HG02763 (cell line): ENCODE measurements around the gene LAIR1.
"Not testable (repeated sequence)": the region's sequence is repeated elsewhere in the genome, so short reads cannot be mapped to it uniquely, and the experiment has no call there.

Experiments
- ATAC-seq: cut with Tn5 transposase; IDR thresholded peaks from one replicate; pipeline ENCODE4 v1.9.1; 2021; ENCODE audit warnings: mild to moderate bottlenecking, moderate library complexity; ENCODE audit not compliant: unreplicated experiment

The LAIR1 gene

DNA sequence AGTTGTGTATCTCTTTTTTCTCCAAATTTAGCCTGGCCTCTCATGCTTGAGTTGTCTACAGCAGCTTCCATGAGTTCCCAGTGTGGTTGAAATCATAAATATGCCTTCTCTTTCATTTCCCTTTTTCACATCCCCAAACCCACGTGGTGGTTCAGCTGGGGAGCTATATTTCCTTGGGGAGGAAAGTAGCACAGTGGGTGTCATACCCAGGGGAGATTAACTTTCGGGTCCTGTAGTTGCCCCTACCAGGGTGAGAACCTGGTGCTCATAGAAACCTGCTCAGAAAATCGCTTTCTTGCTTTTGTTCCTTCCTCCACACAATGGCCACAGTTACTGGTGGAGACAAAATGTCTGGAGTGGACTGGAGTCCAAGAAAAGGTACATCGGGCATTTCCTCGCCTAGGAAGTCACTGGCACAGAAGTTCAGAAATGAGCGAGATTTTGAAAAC lies 18.8 kb downstream of the LAIR1 start:
- no peak for ATAC-seq

DNA sequence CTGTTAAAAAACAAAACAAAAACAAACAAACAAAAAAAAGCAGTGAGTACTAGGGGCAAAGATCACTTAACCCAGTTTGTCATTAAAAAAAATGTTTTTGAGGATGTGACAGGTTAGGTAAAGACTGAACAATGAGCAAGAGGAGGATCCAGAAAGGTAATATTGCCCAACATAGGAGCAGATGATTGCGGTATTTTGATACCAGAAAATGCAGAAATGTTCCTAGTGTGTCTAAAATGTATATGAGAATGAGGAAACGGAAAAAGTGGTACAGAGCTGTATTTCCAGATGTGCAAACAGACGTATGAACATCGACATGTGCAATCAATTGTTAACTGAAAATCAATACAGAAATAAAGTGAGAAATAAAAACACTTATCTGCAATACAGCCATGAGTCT lies 20.9 kb downstream of the LAIR1 start:
- no peak for ATAC-seq

DNA sequence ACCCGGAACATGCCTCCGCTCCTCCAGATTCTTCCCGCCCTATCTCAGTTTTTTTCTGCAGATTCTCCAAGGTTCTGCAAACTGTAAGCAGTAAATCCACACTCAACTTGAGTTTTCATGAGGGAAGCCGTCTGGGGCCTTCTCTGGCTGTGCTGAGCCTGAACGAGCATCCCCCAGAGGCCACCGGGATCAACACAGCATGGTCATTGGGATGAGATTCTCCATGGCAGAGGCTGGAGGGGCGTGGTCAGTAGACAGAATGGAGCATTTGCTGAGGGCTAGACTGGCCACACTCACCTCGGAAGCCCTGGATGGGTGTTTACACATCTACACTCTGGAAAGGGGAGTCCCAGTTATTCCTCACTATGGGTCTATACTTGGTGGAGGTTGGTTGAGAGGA lies 23.4 kb downstream of the LAIR1 start:
- ATAC-seq, result no peak

DNA sequence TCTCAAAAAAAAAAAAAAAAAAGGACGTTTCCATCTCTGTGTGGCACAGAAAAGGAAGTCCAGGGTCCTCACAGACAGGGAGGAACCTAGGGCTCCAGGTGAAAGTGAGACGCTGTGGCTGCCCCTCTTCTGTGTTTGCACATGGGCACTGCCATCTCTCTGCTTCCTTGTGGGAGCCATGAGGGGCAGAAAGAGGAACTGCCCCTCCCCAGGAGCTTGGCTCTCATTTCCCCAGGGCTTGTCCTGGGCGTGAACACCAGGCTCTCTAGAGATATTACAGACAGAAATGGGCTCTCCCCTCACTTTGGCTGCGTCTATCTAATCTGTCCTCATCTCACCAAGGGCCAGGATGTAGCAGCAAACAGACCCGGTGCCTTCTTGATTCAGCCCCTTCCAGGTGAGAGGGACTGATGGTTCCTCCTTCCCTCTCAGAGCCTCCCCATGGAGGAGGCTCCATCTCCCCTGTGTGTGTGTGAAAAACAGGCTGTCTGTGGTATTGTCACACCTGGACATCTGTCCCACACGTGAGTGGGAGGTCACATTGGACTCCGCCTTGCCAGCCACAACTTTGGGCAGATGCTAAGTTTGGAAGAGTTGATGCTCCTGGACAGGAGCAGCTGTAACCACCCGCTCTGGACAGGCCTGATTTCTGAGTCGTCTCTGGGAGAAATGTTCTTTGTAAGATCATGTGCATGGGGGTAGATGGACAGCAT lies 24.9 kb downstream of the LAIR1 start:
- ATAC-seq, result no peak

DNA sequence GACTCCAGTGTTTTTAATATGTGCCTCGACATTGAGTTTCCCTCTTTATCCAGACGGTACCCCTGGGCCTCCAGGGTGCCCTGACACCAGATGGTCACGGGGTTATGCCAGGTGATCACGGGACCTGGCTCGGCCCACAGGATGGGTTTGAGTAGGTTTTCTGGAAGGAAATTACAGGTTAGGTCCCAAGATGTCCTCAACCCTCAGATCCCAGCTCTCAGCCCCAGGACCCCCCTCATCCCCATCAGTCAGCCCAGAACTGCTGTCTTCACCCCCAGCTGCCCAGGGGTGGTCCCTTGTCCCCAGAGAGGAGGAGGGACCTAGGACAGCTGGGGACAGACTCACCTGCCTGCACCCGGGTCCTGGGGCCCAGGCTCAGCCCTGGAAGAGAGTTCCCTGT lies 26.2 kb downstream of the LAIR1 start:
- ATAC-seq, result no peak

DNA sequence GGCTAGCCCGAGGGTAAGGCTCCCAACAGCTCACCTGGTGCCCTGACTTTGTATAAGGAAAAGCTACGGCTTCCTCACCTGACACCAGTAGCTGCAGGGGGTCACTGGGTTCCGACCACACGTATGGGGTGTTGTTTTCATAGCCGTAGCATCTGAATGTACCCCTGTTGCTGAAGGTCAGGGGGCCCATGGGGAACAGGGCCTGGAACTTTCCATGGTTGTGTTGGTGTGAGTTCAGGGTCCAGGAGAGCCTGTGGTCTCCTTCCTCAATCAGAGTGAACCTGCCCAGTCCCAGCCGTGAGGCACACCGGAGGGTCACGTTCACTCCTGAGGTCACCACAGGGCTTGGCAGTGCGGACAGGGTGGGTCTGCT lies 26.9 kb downstream of the LAIR1 start:
- ATAC-seq, result no peak

DNA sequence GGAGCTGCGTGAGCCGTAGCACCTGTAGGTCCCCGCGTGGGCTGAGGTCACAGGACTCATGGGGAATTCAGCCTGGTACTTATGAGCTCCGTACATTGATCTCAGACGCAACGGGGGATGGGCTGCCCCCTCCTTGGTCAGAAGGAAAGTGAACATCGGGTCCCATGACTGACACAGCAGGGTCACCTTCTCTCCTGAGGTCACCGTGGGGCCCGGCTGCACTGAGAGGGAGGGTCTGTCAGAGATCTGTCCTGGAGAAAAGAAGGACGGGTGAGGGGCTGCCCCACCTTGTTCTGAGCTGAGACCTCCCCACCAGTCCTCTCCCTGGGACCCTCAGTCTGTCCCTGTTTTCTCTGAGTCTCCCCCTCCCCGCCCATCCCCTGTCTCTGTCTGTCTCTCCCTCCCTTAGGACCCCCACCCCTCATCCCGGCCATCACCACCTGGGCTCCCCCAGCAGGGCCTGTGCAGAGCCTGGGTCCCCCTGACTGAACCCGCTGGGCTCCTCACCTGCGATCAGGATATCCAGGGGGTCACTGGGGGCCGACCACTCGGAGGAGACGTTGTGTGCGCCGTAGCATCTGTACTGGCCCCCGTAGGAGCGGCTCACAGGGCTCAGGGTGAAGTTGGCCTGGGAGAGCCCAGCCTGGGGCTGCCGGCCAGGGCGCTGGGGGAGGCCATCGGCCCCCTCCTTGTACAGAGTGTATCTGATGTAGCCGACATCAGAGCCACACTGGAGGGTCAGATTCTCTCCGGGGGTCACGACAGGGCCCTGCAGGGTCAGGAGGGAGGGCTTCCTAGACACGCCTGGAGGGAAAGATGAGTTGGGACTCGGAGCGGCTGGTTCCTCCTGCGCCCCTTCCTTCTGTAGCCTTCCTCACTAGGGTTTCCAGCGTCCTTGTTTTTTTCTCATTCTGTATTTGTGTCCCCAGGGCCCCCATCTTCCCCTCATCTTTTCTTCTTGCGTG lies 27.6 kb downstream of the LAIR1 start:
- ATAC-seq, result no peak

DNA sequence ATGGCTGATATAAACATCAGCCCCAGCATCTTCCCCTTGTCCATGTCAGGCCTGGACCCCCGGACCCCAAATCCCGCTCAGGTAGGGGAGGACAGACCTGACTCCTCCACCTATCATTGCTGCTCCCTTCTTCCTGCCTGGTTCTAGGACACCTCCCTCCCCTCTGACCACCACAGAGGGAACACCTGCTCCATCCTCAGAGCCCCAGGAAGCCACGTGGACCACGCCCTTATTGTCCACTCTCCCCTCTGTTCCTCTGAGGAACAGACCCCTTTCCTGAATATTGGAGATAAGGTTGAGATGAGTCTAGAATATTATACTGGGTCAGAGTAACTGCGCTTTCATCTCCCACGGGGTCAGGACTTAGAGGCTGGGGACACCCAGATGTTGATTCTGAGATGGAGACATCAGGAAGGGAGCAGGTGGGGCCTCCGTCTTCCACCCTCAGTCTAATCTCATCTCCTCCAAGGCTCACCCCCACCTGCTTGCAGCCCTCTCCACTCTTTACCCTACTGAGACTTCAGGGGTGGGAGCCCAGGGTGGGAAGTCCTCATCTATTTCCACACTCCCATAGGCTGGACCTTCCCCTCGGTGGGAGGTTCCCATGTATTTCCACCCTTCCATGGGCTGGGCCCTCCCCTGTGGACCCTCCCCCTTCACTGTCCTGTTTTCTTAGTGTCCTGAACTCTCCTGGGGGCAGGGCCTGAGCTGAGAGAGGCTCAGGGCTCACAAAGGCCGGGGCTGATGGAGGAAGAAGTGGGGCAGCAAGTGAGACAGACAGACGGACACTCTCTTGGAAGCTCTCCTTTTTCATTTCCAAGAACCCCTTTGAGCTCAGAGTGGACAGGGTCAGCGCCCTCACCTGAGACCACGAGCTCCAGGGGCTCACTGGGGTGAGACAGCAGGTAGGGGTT lies 28.5 kb downstream of the LAIR1 start:
- no peak for ATAC-seq

DNA sequence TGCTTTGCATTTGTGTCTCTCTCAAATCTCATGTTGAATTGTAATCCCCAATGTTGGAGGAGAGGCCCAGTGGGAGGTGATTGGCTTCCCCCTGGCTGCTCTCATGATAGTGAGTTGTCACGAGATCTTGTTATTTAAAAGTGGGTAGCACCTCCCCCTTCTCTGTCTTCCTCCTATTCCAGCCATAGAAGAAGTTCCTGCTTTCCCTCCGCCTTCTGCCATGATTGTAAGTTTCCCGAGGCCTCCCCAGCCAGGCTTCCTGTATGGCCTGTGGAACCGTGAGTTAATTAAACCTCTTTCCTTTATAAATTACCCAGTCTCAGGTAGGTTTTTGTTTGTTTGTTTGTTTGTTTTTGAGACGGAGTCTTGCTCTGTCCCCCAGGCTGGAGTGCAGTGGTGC lies 29.6 kb downstream of the LAIR1 start:
- ATAC-seq, result no peak

DNA sequence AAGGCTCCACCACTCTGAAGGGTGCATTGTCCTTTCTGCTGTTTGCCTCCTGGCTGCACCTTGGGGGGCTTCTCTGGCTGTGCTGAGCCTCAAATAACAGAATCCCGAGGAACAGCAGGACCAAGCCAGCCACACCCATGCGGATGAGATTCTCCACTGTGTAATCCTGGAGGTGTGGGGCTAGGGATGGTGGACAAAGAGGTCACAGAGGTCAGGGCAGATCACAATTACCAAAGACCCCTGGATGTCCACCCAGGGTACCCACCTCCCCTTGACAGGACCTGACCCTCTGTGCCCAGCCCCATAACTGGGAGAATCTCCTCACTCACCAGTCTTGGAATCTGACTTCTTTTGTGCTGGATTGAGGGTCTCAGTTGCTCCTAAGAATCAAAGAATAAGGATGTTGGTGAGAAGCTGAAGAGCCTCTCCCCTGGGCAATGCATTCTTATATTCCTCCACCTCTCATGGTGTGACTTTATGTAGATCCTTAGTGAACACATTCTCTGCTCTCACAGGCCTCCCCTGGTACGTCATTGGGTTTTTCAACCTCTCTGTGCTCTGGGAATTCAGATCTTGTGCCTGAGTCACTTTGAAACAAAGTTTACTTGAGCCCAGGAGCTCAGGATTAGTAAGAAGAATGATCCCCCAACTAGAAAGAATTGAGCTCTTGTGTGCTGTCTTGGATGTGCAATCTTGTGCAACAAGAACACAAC lies 31.0 kb downstream of the LAIR1 start:
- ATAC-seq, result no peak

DNA sequence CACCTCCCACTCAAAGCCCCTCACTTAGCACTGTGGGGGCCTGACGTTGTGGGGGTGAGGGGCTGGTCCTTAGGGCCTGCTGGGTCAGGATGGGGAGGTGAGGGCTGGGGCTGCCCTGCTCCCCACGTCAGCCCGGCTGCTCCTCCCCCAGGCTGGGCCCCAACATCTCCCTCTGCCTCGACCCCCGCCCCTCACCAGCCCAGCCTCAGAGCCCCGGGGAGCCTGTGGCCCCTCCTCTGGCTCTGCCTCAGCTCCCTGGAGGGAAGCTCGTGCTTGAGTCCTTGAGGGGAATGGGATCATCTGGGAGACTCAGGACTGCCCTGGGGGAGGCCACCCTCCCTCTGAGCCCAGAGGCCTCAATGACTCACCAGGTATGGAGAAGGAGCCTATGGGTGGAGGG lies 32.6 kb downstream of the LAIR1 start:
- no peak for ATAC-seq

DNA sequence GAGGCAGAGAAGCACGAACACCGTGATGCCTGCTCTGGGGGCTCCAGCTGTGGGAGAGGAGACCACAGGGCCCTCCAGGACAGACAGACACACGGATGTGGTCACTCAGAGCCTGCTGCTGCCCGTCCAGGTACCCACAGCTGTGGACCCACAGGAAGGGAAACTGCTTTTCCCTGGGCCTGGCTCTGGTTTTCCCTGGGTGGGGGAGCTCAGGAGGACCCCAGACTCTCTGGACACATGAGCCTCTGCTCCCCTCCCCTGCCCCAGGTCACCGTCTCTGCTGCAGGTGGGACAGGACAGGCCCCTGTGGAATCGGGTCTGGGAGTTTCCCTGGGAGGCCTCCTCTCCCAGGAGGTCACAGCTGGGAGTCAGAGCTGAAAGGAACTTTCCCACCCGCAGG lies 33.1 kb downstream of the LAIR1 start:
- ATAC-seq, result no peak

DNA sequence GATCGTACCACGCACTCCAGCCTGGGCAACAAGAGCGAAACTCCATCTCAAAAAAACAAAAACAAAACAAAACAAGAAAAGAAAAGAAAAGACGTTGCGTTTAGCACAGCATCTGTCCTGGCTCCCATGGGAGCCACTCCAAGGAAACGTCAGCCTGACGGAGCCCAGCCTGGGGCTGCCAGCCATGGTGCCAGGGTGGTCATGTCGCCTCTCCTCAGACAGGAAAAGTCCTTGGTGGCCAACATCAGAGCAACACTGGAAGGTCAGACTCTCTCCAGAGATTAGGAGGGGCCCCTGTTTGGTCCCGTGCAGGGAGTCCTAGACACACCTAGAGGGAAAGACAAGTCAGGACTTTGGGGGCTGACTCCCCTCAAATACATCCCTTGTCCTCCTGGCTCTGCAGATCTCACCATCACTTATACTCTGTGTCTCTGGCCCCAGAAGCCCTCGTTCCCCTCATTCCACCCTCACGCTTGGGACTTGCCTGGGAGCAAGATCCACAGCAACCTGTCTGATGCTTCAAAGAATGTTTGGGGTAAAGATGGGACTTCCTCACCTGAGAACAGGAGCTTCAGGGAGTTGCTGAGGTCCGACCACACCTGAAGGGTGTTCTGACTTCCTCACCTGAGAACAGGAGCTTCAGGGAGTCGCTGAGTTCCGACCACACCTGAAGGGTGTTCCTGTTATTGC lies 35.1 kb downstream of the LAIR1 start:
- ATAC-seq, result no peak

DNA sequence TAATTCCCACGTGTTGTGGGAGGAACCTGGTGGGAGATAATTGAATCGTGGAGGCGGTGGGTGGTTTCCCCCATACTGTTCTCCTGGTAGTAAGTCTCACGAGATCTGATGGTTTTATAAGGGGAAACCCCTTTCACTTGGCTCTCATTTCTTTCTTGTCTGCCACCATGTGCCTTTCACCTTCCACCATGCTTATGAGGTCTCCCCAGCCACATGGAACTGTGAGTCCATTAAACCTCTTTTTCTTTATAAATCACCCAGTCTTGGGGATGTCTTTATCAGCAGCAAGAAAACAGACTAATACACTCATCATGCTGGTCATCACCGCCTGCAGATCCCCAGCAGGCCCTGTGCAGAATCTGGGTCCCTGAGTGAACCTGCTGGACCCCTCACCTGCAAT lies 36.0 kb downstream of the LAIR1 start:
- not testable (repeated sequence) for ATAC-seq

DNA sequence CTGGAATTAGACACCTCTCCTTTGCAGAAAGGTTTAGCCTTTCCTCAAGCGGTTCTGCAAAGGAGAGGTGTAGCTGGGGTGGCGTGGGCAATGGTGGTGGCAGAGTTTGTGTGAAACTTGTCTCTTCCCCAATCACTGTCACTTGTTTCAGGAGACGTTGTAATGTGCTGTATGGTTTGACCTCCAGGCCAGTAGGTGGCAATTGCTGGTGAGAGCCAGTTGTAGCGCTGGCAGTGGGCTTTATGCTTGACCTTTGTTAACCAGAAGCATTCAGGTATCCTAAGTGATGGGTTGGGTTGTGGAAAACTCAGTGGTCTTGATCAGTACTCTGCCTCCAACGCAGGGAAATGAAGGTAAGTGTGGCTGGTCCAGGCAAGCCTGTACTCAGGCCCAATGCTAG lies 39.1 kb downstream of the LAIR1 start:
- ATAC-seq, result no peak

DNA sequence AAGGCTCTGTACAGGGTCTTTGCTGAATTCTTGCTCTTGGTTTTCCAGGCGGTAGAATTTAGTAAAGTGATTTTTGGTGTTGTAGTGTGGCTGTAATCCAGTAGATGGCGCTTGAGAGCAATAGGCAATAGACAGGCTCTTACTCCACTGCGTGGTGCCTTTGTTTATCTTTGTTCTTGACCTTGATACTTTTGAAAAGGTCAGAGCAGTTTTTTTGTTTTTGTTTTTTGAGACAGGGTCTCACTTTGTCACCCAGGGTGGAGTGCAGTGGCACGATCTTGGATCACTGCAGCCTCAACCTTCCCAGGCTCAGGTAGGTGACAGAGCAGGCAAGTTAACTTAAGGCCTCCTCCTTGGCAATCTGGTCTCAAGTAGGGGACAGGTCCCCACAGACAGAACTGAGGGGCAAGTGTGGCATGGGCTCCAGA lies 39.5 kb downstream of the LAIR1 start:
- no peak for ATAC-seq

DNA sequence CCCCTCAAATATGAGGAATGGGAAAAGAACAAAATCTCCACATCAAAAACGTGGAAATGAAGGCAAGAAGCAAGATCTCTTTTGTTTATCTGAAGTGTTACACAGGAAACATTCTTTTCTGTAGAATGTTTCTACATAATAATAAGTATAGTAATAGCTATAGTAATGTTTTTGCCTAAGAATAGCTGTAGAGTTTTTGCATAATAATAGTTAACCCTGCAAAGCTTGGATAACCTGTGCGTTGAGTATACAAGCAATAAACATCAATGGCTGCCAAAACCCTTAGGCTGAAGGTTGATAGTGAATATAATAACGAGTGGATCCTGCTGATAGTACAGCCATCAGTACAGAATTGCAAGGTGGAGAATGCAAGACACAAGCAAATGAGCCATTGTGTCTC lies 40.7 kb downstream of the LAIR1 start:
- no peak for ATAC-seq

DNA sequence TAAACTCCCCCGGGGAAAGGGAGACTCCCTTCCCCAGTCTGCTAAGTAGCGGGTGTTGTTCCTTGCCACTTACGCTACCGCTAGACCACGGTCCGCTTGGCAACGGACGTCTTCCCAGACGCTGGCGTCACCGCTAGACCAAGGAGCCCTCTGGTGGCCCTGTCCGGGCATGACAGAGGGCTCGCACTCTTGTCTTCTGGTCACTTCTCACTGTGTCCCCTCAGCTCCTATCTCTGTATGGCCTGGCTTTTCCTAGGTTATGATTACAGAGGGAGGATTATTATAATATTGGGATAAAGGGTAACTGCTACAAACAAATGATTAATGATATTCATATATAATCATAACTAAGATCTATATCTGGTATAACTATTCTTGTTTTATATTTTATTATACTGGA lies 41.8 kb downstream of the LAIR1 start:
- ATAC-seq, result not testable (repeated sequence)

DNA sequence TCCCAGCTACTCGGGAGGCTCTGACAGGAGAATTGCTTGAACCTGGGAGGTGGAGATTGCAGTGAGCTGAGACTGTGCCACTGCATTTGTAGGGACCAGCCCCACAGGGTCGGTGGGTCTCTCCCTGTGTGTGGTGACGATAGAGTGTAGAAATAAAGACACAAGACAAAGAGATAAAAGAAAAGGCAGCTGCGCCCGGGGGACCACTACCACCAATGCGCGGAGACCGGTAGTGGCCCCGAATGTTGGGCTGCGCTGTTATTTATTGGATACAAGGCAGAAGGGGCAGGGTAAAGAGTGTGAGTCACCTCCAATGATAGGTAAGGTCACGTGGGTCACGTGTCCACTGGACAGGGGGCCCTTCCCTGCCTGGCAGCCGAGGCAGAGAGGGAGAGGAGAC lies 42.4 kb downstream of the LAIR1 start:
- not testable (repeated sequence) for ATAC-seq
